Pancreas (tissue), 10 donors: Measurements from ENCODE around the gene RPL41. TPM values are rescaled to one million over a fixed set of nuclear protein-coding genes. Genes with fewer than 3 reads are reported as not detected.
A peak's percentile ranks its signal among the peaks of the same experiment; 100 is the strongest.

Experiments used
- ATAC-seq, 4 donors: fragments of 200-7000 bp; cut with Tn5 transposase; one replicate each; pipeline versions ENCODE4 v1.8.0 to v1.9.1; 2020; ENCODE audit warnings: mild to moderate bottlenecking in 4 of 4, moderate library complexity in 4 of 4
- DNase-seq, 6 donors: peaks; one replicate each; pipeline ENCODE4 v3.0.0-alpha.2; 2020
- FAIRE-seq: peaks from 2 replicates; lab custom pipeline; 2012; peaks lifted over from hg19 to GRCh38; lab: Jason Lieb, UNC
- H3K27ac ChIP-seq, 4 donors: fragments of 200-600 bp; sonication (generic); 1 replicate in 3 of 4; 2 replicates in 1 of 4; pipeline versions ENCODE4 v1.5.0 to v1.8.0; 2020
- H3K27me3 ChIP-seq, 4 donors: fragments of 200-600 bp; one replicate each; pipeline ENCODE4 v1.8.0; 2021
- H3K36me3 ChIP-seq, 3 donors: fragments of 200-600 bp; sonication (generic) in 1 of 3; one replicate each; pipeline versions ENCODE4 v1.5.0 to v1.8.0; 2020 to 2021
- H3K4me1 ChIP-seq, 3 donors: fragments of 200-600 bp; one replicate each; pipeline ENCODE4 v1.8.0; 2021
- H3K4me3 ChIP-seq, 4 donors: fragments of 200-600 bp; sonication (generic) in 2 of 4; one replicate each; pipeline versions ENCODE4 v1.5.0 to v1.8.0; 2020 to 2021
- H3K9me3 ChIP-seq, 4 donors: fragments of 200-600 bp; one replicate each; pipeline ENCODE4 v1.8.0; 2021
- WGBS, 2 donors: extraction: QIAGEN DNeasy Blood & Tissue Kit; methylation state at CpG; one replicate each; pipeline ENCODE4 v1.1.7; 2013; 5-methylcytosine and 5-hydroxymethylcytosine counted together
- intact Hi-C, 3 donors: fragments of 100-400 bp; cut with DNase I; formaldehyde crosslinking; loops; one replicate each; pipeline versions ENCODE4 v1.11.1 to v1.14.2; 2022
- polyA plus RNA-seq, 2 donors: library from polyadenylated mRNA; stranded (reverse); fragments of 200-250 nt; gene quantifications; one replicate each; pipeline ENCODE4 v1.2.3, GENCODE V29; 2013
- total RNA-seq, 6 donors: library from RNA; stranded (reverse); fragmentation: NEBNext Ultra II Directional in 4 of 6; extraction: Animal tissue kit (Norgen Biotek cat#: 25700) in 4 of 6; gene quantifications; one replicate each; pipeline versions ENCODE4 v1.2.1 to v1.2.4, GENCODE V29; 2021 to 2023
- TF ChIP-seq, protein P1 (sequence below), 4 donors: fragments of 200-600 bp; sonication (generic) in 3 of 4; IDR thresholded peaks; one replicate each; pipeline versions ENCODE4 v1.5.0 to v1.8.0; 2021; ENCODE audit warnings: antibody characterized with exemption in 4 of 4
- donor health status: healthy with polysubstance abuse.
- donor health status: DM: no; HTN: no; CAD: no; lungs with moderate emphysema.
- donor health status: DM: no; HTN: no; CAD: no.
- donor health status: control.
- donor health status: control.
- donor health status: Bipolar disorder and iron deficiency.
- donor health status: DM: yes; HTN: yes; CAD: no.
- donor health status: DM: no; HTN: no; CAD: no.
- donor health status: DM: no; HTN: no; CAD: no.
- donor health status: DM: yes; HTN: yes; CAD: no.

The RPL41 gene
- total and polyA plus RNA-seq, 8 donors: 1,821 to 3,960 (median 2,741) TPM

DNA sequence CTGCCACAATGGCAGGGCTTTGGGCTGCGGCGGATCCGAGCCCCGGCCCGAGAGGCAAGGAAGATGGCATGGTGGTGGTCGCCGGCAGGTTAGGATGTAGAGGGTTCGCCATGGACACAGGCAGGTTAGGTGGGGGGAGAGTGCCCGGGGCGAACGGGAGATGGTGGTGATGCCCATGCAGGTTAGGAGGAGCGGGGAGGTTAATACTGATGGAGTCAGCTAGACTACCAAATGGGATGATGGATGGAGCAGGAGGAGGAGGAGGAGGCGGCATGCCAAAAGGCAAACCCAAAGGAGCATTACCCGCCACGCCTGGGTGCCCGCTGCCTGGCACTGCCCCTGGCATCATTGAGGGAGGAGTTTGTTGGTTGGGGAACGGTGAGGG is 47.9 kb downstream of the RPL41 start:
- DNase-seq: peak in 1 of 6 donors; percentile 72
- Histone ChIP-seq H3K27me3 (no peaks in the 10 kb centered on the region), H3K4me1 (peaks cover 8 to 21% (median 13%) of the 10 kb centered on the region in 3 donors), H3K4me3 (no peak overlapping the region), H3K9me3 (no peaks in the 10 kb centered on the region), H3K27ac (no peak overlapping the region), H3K36me3 (peaks cover 0 to 85% (median 34%) of the 10 kb centered on the region in 3 donors)
- TF ChIP-seq, protein P1, sequence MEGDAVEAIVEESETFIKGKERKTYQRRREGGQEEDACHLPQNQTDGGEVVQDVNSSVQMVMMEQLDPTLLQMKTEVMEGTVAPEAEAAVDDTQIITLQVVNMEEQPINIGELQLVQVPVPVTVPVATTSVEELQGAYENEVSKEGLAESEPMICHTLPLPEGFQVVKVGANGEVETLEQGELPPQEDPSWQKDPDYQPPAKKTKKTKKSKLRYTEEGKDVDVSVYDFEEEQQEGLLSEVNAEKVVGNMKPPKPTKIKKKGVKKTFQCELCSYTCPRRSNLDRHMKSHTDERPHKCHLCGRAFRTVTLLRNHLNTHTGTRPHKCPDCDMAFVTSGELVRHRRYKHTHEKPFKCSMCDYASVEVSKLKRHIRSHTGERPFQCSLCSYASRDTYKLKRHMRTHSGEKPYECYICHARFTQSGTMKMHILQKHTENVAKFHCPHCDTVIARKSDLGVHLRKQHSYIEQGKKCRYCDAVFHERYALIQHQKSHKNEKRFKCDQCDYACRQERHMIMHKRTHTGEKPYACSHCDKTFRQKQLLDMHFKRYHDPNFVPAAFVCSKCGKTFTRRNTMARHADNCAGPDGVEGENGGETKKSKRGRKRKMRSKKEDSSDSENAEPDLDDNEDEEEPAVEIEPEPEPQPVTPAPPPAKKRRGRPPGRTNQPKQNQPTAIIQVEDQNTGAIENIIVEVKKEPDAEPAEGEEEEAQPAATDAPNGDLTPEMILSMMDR (IDR thresholded peaks at IDR 0.05): no peak
- no peak for FAIRE-seq
- intact Hi-C loops: no loop called here
- peak in 1 of 4 donors; percentile 3 for ATAC-seq
- 92 to 98% methylated on average over 17 of the region's 17 CpGs for WGBS, 2 donors

DNA sequence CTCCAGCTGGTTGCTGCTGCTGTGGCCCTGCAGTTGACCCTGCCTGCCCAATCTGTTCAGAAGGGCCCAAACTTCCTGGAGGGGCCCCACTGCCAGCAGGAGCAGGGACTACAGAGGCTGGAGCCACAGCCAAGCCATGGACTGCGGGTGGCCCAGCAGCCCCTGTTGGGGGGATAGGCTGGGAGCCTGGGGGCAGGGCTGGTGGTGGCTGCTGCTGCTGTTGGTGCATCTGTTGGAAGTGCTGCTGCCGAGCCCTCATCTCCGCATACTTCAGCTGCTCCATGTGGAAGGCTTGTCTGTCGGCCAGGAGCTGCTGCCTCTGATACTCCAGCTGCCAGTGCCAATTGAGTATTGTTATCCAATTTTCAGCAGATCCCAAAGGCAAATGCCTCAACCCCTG is 48.9 kb downstream of the RPL41 start:
- TF ChIP-seq, protein P1 (IDR thresholded peaks at IDR 0.05): no peak
- Histone ChIP-seq H3K9me3 (no peaks in the 10 kb centered on the region), H3K4me1 (peaks cover 8 to 12% (median 10%) of the 10 kb centered on the region in 3 donors), H3K4me3 (no peak overlapping the region), H3K27ac (no peak overlapping the region), H3K36me3 (peaks cover 0 to 90% (median 38%) of the 10 kb centered on the region in 3 donors), H3K27me3 (no peaks in the 10 kb centered on the region)
- FAIRE-seq: no peak
- ATAC-seq: no peak
- DNase-seq: peak in 1 of 6 donors; percentile 62
- WGBS, 2 donors: 82 to 90% methylated on average over 4 of the region's 4 CpGs
- intact Hi-C loops: no loop called here

Other genes with a start within 250 kb of the RPL41 start
- gene PYM1, start 188.7 kb upstream of the RPL41 start, total RNA-seq: 10 to 100 TPM; 10.8 to 14.9 (median 13.0) TPM
- 10 to 100 TPM; 24.4 to 32.9 TPM for gene PYM1, start 188.7 kb upstream of the RPL41 start, polyA plus RNA-seq
- gene DGKA, start 185.5 kb upstream of the RPL41 start, total RNA-seq: 10 to 100 TPM; 15.5 to 34.9 (median 22.8) TPM
- 10 to 100 TPM; 40.2 to 53.9 TPM for gene DGKA, start 185.5 kb upstream of the RPL41 start, polyA plus RNA-seq
- 1 to 10 TPM; 1.2 to 2.4 (median 2.1) TPM for gene PMEL, start 150.6 kb upstream of the RPL41 start, total RNA-seq
- 1 to 10 TPM; 2.6 to 3.5 TPM for gene PMEL, start 150.6 kb upstream of the RPL41 start, polyA plus RNA-seq
- gene CDK2, start 149.8 kb upstream of the RPL41 start, total RNA-seq: 10 to 100 TPM in 2 of 6 donors, 1 to 10 TPM in 4; 6.6 to 13.3 (median 9.7) TPM
- gene CDK2, start 149.8 kb upstream of the RPL41 start, polyA plus RNA-seq: 10 to 100 TPM in 1 of 2 donors, 1 to 10 TPM in 1; 5.7 to 19.8 TPM
- 10 to 100 TPM; 25.8 to 76.8 (median 37.6) TPM for gene RAB5B, start 142.6 kb upstream of the RPL41 start, total RNA-seq
- gene RAB5B, start 142.6 kb upstream of the RPL41 start, polyA plus RNA-seq: 10 to 100 TPM; 19.8 to 37.1 TPM
- 10 to 100 TPM in 3 of 6 donors, 1 to 10 TPM in 3; 6.0 to 17.4 (median 9.2) TPM for gene SUOX, start 119.4 kb upstream of the RPL41 start, total RNA-seq
- gene SUOX, start 119.4 kb upstream of the RPL41 start, polyA plus RNA-seq: 10 to 100 TPM; 15.4 to 20.4 TPM
- gene IKZF4, start 95.6 kb upstream of the RPL41 start, total RNA-seq: 1 to 10 TPM; 2.4 to 5.0 (median 3.1) TPM
- 1 to 10 TPM; 1.8 to 3.7 TPM for gene IKZF4, start 95.6 kb upstream of the RPL41 start, polyA plus RNA-seq
- 10 to 100 TPM; 13.8 to 37.2 (median 27.5) TPM for gene RPS26, start 74.7 kb upstream of the RPL41 start, total RNA-seq
- 100 to 1,000 TPM; 438 to 593 TPM for gene RPS26, start 74.7 kb upstream of the RPL41 start, polyA plus RNA-seq
- gene ERBB3, start 36.5 kb upstream of the RPL41 start, total RNA-seq: 100 to 1,000 TPM in 1 of 6 donors, 10 to 100 TPM in 5; 29.5 to 106 (median 50.7) TPM
- gene ERBB3, start 36.5 kb upstream of the RPL41 start, polyA plus RNA-seq: 10 to 100 TPM; 35.1 to 50.1 TPM
- 10 to 100 TPM; 30.1 to 59.8 (median 42.7) TPM for gene PA2G4, start 12.1 kb upstream of the RPL41 start, total RNA-seq
- gene PA2G4, start 12.1 kb upstream of the RPL41 start, polyA plus RNA-seq: 10 to 100 TPM; 38.2 to 43.5 TPM
- 1 to 10 TPM; 2.6 to 4.1 (median 3.2) TPM for gene ZC3H10, start 1.6 kb downstream of the RPL41 start, total RNA-seq
- gene ZC3H10, start 1.6 kb downstream of the RPL41 start, polyA plus RNA-seq: 1 to 10 TPM; 1.9 to 3.0 TPM
- 10 to 100 TPM; 42.8 to 55.1 (median 46.5) TPM for gene ESYT1, start 11.6 kb downstream of the RPL41 start, total RNA-seq
- 10 to 100 TPM; 22.5 to 40.2 TPM for gene ESYT1, start 11.6 kb downstream of the RPL41 start, polyA plus RNA-seq
- gene MYL6B, start 36.0 kb downstream of the RPL41 start, total RNA-seq: 10 to 100 TPM in 5 of 6 donors, 1 to 10 TPM in 1; 6.7 to 18.2 (median 14.7) TPM
- gene MYL6B, start 36.0 kb downstream of the RPL41 start, polyA plus RNA-seq: 10 to 100 TPM; 39.3 to 65.9 TPM
- gene MYL6, start 41.7 kb downstream of the RPL41 start, total RNA-seq: 100 to 1,000 TPM; 270 to 669 (median 431) TPM
- gene MYL6, start 41.7 kb downstream of the RPL41 start, polyA plus RNA-seq: 1,000 to 10,000 TPM in 1 of 2 donors, 100 to 1,000 TPM in 1; 887 to 1,217 TPM
- gene SMARCC2, start 72.8 kb downstream of the RPL41 start, total RNA-seq: 10 to 100 TPM; 26.3 to 64.5 (median 38.2) TPM
- 10 to 100 TPM; 33.1 to 42.2 TPM for gene SMARCC2, start 72.8 kb downstream of the RPL41 start, polyA plus RNA-seq
- 10 to 100 TPM; 11.6 to 21.9 (median 16.7) TPM for gene RNF41, start 105.3 kb downstream of the RPL41 start, total RNA-seq
- 10 to 100 TPM in 1 of 2 donors, 1 to 10 TPM in 1; 6.8 to 16.2 TPM for gene RNF41, start 105.3 kb downstream of the RPL41 start, polyA plus RNA-seq
- gene NABP2, start 107.7 kb downstream of the RPL41 start, total RNA-seq: 10 to 100 TPM; 14.3 to 23.6 (median 18.3) TPM
- gene NABP2, start 107.7 kb downstream of the RPL41 start, polyA plus RNA-seq: 10 to 100 TPM; 14.1 to 17.9 TPM
- 100 to 1,000 TPM; 108 to 289 (median 226) TPM for gene SLC39A5, start 113.4 kb downstream of the RPL41 start, total RNA-seq
- 100 to 1,000 TPM; 307 to 615 TPM for gene SLC39A5, start 113.4 kb downstream of the RPL41 start, polyA plus RNA-seq
- gene ANKRD52, start 141.8 kb downstream of the RPL41 start, total RNA-seq: 10 to 100 TPM; 12.1 to 25.1 (median 17.9) TPM
- gene ANKRD52, start 141.8 kb downstream of the RPL41 start, polyA plus RNA-seq: 10 to 100 TPM in 1 of 2 donors, 1 to 10 TPM in 1; 8.0 to 12.2 TPM
- gene COQ10A, start 150.3 kb downstream of the RPL41 start, total RNA-seq: 10 to 100 TPM in 4 of 6 donors, 1 to 10 TPM in 2; 8.0 to 12.9 (median 11.1) TPM
- gene COQ10A, start 150.3 kb downstream of the RPL41 start, polyA plus RNA-seq: 10 to 100 TPM; 23.8 to 36.4 TPM
- 100 to 1,000 TPM in 2 of 6 donors, 10 to 100 TPM in 4; 80.0 to 120 (median 97.2) TPM for gene CS, start 183.7 kb downstream of the RPL41 start, total RNA-seq
- gene CS, start 183.7 kb downstream of the RPL41 start, polyA plus RNA-seq: 10 to 100 TPM; 32.0 to 45.4 TPM
- gene CNPY2, start 199.4 kb downstream of the RPL41 start, total RNA-seq: 10 to 100 TPM; 45.3 to 94.2 (median 66.3) TPM
- 100 to 1,000 TPM; 109 to 141 TPM for gene CNPY2, start 199.4 kb downstream of the RPL41 start, polyA plus RNA-seq
- 10 to 100 TPM; 24.3 to 73.0 (median 41.7) TPM for gene PAN2, start 217.4 kb downstream of the RPL41 start, total RNA-seq
- 100 to 1,000 TPM in 1 of 2 donors, 10 to 100 TPM in 1; 78.5 to 111 TPM for gene PAN2, start 217.4 kb downstream of the RPL41 start, polyA plus RNA-seq
- gene IL23A, start 222.3 kb downstream of the RPL41 start, total RNA-seq: 1 to 10 TPM in 2 of 6 donors, under 1 TPM in 3, not detected in 1; 0.20 to 3.7 (median 0.41) TPM
- 1 to 10 TPM in 1 of 2 donors, under 1 TPM in 1; 0.38 to 1.3 TPM for gene IL23A, start 222.3 kb downstream of the RPL41 start, polyA plus RNA-seq
- gene STAT2, start 243.5 kb downstream of the RPL41 start, total RNA-seq: 10 to 100 TPM; 25.5 to 88.5 (median 38.4) TPM
- gene STAT2, start 243.5 kb downstream of the RPL41 start, polyA plus RNA-seq: 10 to 100 TPM; 48.4 to 57.3 TPM
- gene APOF, start 246.2 kb downstream of the RPL41 start, total RNA-seq: under 1 TPM in 1 of 6 donors, not detected in 5; 0.13 TPM
- under 1 TPM in 1 of 2 donors, not detected in 1; 0.05 TPM for gene APOF, start 246.2 kb downstream of the RPL41 start, polyA plus RNA-seq